Measurements from ENCODE around the gene MIA3. TPM values are rescaled to one million over a fixed set of nuclear protein-coding genes. Genes with fewer than 3 reads are reported as not detected.

Gene MIA3
- total and polyA plus RNA-seq, 2 experiments from 2014 or later, result 31.9 to 34.8 TPM

- Histone ChIP-seq H3K27me3 (no peaks in the 10 kb centered on the region), H3K4me3 (no peak overlapping the region), H3K4me1 (ENCODE audit: insufficient read depth) (no peaks in the 10 kb centered on the region), H3K9me2 (replicated peaks; ENCODE audit: insufficient read depth) (no peaks in the 10 kb centered on the region), H3K36me3 (replicated peaks; ENCODE audit: insufficient read depth, low read depth) (no peaks in the 10 kb centered on the region), H4K20me1 (ENCODE audit: insufficient read depth, poor library complexity, severe bottlenecking) (no peaks in the 10 kb centered on the region), H3K79me2 (peaks cover 7% of the 10 kb centered on the region), H3K27ac (no peak overlapping the region), H3K9me3 (ENCODE audit: low read depth) (no peaks in the 10 kb centered on the region), H3K4me2 (no peak overlapping the region), H2AFZ (no peak overlapping the region)
- no peak for DNase-seq (ENCODE audit: low spot score)
- TF ChIP-seq EZH2phosphoT487 (IDR thresholded peaks at IDR 0.05; ENCODE audit: low read depth, severe bottlenecking, unreplicated experiment) (no peak), CTCF (IDR thresholded peaks at IDR 0.05; ENCODE audit: poor library complexity) (no peak), EZH2 (IDR thresholded peaks at IDR 0.05; ENCODE audit: borderline replicate concordance) (no peak)
- 87% methylated on average over 4 of the region's 4 CpGs for WGBS (ENCODE audit: low lambda C conversion rate, missing lambda C conversion rate)
These were observed 35.7 kb upstream of the MIA3 start for GRCh38 chr1:222582099-222582774.

GRCh38 chr1:222583079-222583478, 34.8 kb upstream of the MIA3 start:
- Histone ChIP-seq H3K79me2 (peaks cover 16% of the 10 kb centered on the region), H3K27ac (no peak overlapping the region)

GRCh38 chr1:222586842-222587241, 31.1 kb upstream of the MIA3 start:
- 98% methylated on average over 2 of the region's 2 CpGs for WGBS (ENCODE audit: low lambda C conversion rate, missing lambda C conversion rate)

More at GRCh38 chr1:222583079-222583478, 34.8 kb upstream of the MIA3 start:
- H3K36me3 ChIP-seq (replicated peaks; ENCODE audit: insufficient read depth, low read depth), result no peaks in the 10 kb centered on the region
- DNase-seq (ENCODE audit: low spot score), result no peak
- H3K4me3 ChIP-seq, result no peak overlapping the region
- TF ChIP-seq EZH2phosphoT487 (IDR thresholded peaks at IDR 0.05; ENCODE audit: low read depth, severe bottlenecking, unreplicated experiment) (no peak), EZH2 (IDR thresholded peaks at IDR 0.05; ENCODE audit: borderline replicate concordance) (no peak), CTCF (IDR thresholded peaks at IDR 0.05; ENCODE audit: poor library complexity) (no peak)
- H2AFZ ChIP-seq, result no peak overlapping the region
- no peaks in the 10 kb centered on the region for H3K9me3 ChIP-seq (ENCODE audit: low read depth)
- WGBS (ENCODE audit: low lambda C conversion rate, missing lambda C conversion rate), result 97% methylated on average over 5 of the region's 5 CpGs
- H3K4me1 ChIP-seq (ENCODE audit: insufficient read depth), result no peaks in the 10 kb centered on the region
- H4K20me1 ChIP-seq (ENCODE audit: insufficient read depth, poor library complexity, severe bottlenecking), result no peaks in the 10 kb centered on the region
- no peak overlapping the region for H3K4me2 ChIP-seq
- no peaks in the 10 kb centered on the region for H3K27me3 ChIP-seq
- no peaks in the 10 kb centered on the region for H3K9me2 ChIP-seq (replicated peaks; ENCODE audit: insufficient read depth)

More at GRCh38 chr1:222586842-222587241, 31.1 kb upstream of the MIA3 start:
- Histone ChIP-seq H3K36me3 (replicated peaks; ENCODE audit: insufficient read depth, low read depth) (no peaks in the 10 kb centered on the region), H3K4me2 (no peak overlapping the region), H3K9me3 (ENCODE audit: low read depth) (no peaks in the 10 kb centered on the region), H3K27me3 (no peaks in the 10 kb centered on the region), H3K9me2 (replicated peaks; ENCODE audit: insufficient read depth) (no peaks in the 10 kb centered on the region), H2AFZ (no peak overlapping the region), H3K4me3 (no peak overlapping the region), H4K20me1 (ENCODE audit: insufficient read depth, poor library complexity, severe bottlenecking) (no peaks in the 10 kb centered on the region), H3K4me1 (ENCODE audit: insufficient read depth) (peaks cover 9% of the 10 kb centered on the region), H3K27ac (no peak overlapping the region), H3K79me2 (peaks cover 29% of the 10 kb centered on the region)
- DNase-seq (ENCODE audit: low spot score), result no peak
- TF ChIP-seq EZH2phosphoT487 (IDR thresholded peaks at IDR 0.05; ENCODE audit: low read depth, severe bottlenecking, unreplicated experiment), result no peak
- no peak for TF ChIP-seq EZH2 (IDR thresholded peaks at IDR 0.05; ENCODE audit: borderline replicate concordance)
- no peak for TF ChIP-seq CTCF (IDR thresholded peaks at IDR 0.05; ENCODE audit: poor library complexity)
